Muscle of back (tissue), 11 donors: ENCODE results near the gene CKAP5. TPM values are rescaled to one million over a fixed set of nuclear protein-coding genes. Genes with fewer than 3 reads are reported as not detected.

Experiments
- DNase-seq, 3 donors: peaks; one replicate each; pipeline versions ENCODE4 v3.0.0 to v3.0.0-alpha.2; 2013
- polyA plus RNA-seq, 10 donors: library from polyadenylated mRNA; unstranded; fragments of 120-200 nt; gene quantifications; one replicate each; pipeline ENCODE4 v1.2.1, GENCODE V29; 2013; ENCODE audit not compliant: insufficient read length in 10 of 10

Gene CKAP5
- polyA plus RNA-seq, 10 donors: 43.5 to 70.1 (median 55.1) TPM

- no peak for DNase-seq
These were observed 67.7 kb downstream of the CKAP5 start for GRCh38 chr11:46778416-46778815.

GRCh38 chr11:46776878-46777277 lies 69.2 kb downstream of the CKAP5 start:
- DNase-seq: no peak

GRCh38 chr11:46769636-46770221 lies 76.4 kb downstream of the CKAP5 start:
- no peak for DNase-seq

DNA sequence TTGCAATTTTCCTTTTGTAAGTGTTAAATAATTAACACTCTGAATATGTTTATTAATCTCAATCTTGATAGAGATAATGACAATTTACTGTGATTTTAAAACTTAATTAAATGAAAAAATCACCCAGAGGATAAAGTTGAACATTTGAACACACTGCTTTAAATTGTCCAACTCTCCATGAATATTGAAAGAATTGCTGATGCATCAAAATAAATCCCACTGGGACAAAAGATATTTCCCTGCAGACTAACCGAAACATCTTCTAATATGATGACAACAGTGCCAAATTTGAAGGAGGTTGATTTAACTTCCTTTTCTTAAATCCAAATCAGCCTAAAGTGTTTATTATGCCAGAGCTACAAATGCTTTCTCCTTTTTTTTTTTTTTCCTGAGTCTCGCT lies 79.4 kb downstream of the CKAP5 start:
- no peak for DNase-seq

- no peak for DNase-seq
These were observed 83.8 kb downstream of the CKAP5 start for GRCh38 chr11:46762248-46762647.

- no peak for DNase-seq
These were observed 84.3 kb downstream of the CKAP5 start for GRCh38 chr11:46761807-46762206.

DNA sequence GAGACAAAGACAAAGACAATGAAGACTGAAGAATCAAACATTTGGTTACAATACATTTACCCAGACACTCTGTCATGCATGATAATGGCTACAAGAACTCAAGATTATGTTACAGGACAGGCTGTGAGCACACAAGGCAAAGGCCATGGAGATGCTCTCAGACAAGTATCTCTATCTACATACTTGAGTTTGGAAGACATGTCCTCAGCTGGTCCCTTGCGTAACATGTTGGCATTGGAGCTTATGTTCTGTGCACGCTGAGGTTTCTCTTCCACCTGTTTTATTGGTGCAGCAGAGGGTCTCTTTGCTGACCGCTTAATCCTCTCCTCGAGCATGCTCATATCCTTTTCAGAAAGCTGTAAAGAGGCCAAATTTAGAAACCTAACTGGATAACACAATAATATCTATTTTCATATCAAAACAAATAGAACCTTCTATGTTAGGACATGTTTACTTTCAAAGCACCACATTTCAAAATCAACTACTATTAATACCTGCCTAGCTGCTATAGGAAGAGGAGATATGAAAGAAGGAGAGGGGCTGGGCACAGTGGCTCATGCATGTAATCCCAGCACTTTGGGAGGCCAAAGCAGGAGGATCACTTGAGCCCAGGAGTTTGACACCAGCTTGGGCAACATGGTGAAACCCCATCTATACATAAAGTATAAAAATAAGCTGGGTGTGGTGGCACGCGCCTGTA lies 85.5 kb downstream of the CKAP5 start:
- DNase-seq: no peak

GRCh38 chr11:46759196-46759595 lies 86.9 kb downstream of the CKAP5 start:
- no peak for DNase-seq

GRCh38 chr11:46755962-46756361 lies 90.1 kb downstream of the CKAP5 start:
- DNase-seq: no peak

GRCh38 chr11:46747150-46747549 lies 98.9 kb downstream of the CKAP5 start:
- DNase-seq: no peak

DNA sequence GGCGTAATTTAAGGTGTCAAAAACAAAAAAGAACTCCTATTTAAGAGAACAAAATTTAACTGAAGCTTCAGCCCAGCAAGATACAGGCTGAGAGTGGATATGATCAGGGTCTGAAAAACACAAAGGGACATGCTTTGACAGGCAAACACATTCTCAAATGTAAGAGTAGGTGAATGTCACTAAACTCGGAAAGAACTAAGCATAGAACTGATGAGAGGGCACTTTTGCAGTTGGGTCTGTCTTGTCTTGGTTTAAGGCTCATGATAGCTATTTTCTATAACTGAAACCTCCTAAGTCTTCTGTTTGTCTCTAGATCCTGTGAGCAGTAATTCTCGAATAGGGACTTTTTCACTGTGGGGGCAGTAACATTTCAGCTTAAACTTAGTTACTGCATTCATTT lies 100.1 kb downstream of the CKAP5 start:
- DNase-seq: no peak

GRCh38 chr11:46745328-46745727 lies 100.8 kb downstream of the CKAP5 start:
- no peak for DNase-seq

- DNase-seq: no peak
These were observed 102.3 kb downstream of the CKAP5 start for GRCh38 chr11:46743693-46744339.

GRCh38 chr11:46743043-46743442 lies 103.0 kb downstream of the CKAP5 start:
- no peak for DNase-seq

DNA sequence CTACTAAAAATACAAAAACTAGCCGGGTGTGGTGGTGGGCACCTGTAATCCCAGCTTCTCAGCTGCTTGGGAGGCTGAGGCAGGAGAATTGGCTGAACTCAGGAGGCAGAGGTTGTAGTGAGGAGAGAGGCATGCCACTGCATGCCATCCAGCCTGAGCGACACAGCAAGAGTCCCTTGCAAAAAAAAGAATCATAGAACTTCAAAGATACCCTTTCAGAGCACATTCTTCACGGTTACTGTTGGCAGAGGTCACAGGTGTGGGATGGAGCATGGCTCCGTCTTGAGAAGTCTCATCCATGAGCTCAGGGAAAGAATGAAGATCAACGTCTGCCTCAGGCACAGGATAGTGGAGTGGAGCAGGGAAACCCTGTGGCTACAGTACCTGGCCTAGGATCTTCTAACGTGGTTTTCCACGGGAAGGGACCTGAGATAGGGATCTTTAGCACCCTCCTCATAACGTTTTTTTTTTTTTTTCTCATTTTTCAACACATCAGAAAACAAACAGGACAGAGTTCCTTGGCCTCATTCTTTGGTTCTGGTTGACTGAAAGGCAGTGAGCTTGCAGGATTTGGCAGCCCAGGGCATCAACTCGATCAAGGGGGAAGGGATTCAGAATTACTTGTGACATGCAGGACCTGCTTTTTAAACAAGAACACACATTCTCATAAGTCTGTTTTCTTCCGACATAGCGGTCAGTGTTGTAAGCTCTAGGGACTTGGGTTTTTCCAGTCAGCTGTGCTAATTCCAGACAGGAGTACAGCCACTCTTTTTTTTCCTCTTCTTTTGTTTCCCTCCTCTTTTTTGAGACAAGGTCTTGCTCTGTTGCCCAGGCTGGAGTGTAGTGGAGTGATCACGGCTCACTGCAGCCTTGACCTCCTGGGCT lies 104.2 kb downstream of the CKAP5 start:
- DNase-seq: peak in 1 of 3 donors; percentile 14

- DNase-seq: no peak
These were observed 107.2 kb downstream of the CKAP5 start for GRCh38 chr11:46738887-46739286.

DNA sequence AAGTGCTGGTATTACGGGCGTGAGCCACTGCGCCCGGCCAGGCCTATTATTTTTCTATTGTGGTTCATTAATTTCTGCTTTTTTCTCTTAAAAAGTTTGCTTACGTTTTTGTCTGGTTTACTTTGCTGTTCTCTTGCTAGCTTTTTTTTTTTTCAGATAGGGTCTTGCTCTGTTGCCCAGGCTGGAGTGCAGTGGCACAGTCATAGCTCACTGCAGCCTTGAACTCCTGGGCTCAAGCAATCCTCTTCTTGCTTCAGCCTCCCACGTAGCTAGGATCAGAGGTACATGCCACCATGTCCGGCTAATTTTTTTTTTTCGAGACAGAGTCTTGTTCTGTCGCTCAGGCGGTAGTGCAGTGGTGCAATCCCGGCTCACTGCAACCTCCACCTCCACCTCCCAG lies 108.4 kb downstream of the CKAP5 start:
- DNase-seq: no peak

GRCh38 chr11:46736615-46737014 lies 109.5 kb downstream of the CKAP5 start:
- DNase-seq: no peak

DNA sequence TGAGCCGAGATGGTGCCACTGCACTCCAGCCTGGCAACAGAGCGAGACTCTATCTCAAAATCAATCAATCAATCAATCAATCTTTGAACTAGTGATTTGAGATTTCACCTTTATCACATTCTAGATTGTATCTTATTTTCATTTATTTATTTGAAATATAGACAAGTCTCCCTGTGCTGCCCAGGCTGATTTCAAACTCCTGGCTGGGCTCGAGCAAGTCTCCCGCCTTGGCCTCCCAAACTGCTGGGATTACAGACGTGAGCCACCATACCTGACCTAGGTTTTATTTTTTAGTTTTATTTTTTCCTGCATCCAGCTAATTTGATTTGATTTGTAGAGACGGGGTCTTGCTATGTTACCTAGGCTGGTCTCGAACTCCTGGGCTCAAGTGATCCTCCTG lies 109.9 kb downstream of the CKAP5 start:
- no peak for DNase-seq

GRCh38 chr11:46733234-46733633 lies 112.8 kb downstream of the CKAP5 start:
- DNase-seq: no peak

DNA sequence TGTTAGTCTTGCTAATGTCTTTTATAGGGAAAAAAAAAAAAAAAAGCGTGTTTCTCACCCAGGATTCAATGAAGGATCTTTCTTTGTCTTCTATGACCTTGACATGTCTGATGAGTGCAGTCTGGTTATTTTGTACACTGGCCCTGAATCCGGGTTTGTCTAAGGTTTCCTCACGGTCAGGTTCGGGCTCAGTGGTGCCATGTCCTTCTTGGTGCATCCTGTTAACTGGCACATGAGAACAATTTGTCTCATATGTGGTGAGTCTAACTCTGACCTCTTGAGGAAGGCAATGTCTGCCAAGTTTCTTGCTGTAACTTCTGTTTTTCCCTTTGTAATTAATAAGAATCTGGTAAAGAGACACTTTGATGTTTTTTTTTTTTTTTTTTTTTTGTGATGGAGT lies 114.5 kb downstream of the CKAP5 start:
- no peak for DNase-seq
